Naive thymus-derived CD4-positive, alpha-beta T cell (primary cell): ENCODE results near the gene POLR2L. TPM values are rescaled to one million over a fixed set of nuclear protein-coding genes. Genes with fewer than 3 reads are reported as not detected.

Experiments used
- ATAC-seq: fragments of 150-1000 bp; cut with Tn5 transposase; 2 replicates; pipeline ENCODE4 v1.10.0; 2021; ENCODE audit warnings: mild to moderate bottlenecking, moderate library complexity
- CTCF ChIA-PET: fragments of 350-600 bp; sonication (Branson Sonifier 250); formaldehyde crosslinking; loops from one replicate; lab custom pipeline; 2021; ENCODE audit warnings: antibody characterized with exemption; lab: Charles Lee
- POLR2A ChIA-PET: fragments of 350-600 bp; sonication (Branson Sonifier 250); formaldehyde crosslinking; loops from one replicate; lab custom pipeline; 2021; ENCODE audit warnings: antibody characterized with exemption, inconsistent platforms; lab: Charles Lee
- DNase-seq, 9 donors: peaks; one replicate each; pipeline versions ENCODE4 v3.0.0 to v3.0.0-alpha.2; 2020 to 2022; ENCODE audit warnings: mixed read lengths in 1 of 9
- H3K27ac ChIP-seq: one replicate; pipeline ENCODE4 v1.7.0; 2013; ENCODE audit warnings: mild to moderate bottlenecking, low read depth, low read length, moderate library complexity
- H3K27me3 ChIP-seq, 2 donors: one replicate each; pipeline ENCODE4 v1.7.0; 2013; ENCODE audit warnings: low read length in 2 of 2, mild to moderate bottlenecking in 2 of 2, moderate library complexity in 2 of 2; ENCODE audit not compliant: control insufficient read depth in 2 of 2, insufficient read depth in 2 of 2
- H3K36me3 ChIP-seq, 3 experiments: 1 replicate in 2 of 3; 2 replicates in 1 of 3; pipeline ENCODE4 v1.7.0; 2013; ENCODE audit warnings: low read length in 3 of 3, mild to moderate bottlenecking in 3 of 3, moderate library complexity in 1 of 3; ENCODE audit not compliant: insufficient read depth in 3 of 3, control insufficient read depth in 2 of 3
- H3K4me1 ChIP-seq, 2 donors: one replicate each; pipeline ENCODE4 v1.7.0; 2013; ENCODE audit warnings: low read length in 2 of 2, mild to moderate bottlenecking in 2 of 2, moderate library complexity in 1 of 2; ENCODE audit not compliant: control insufficient read depth in 2 of 2, insufficient read depth in 2 of 2
- H3K4me3 ChIP-seq: 2 replicates; pipeline ENCODE4 v1.7.0; 2013; ENCODE audit warnings: mild to moderate bottlenecking, low read length
- H3K9me3 ChIP-seq, 3 experiments: 1 replicate in 2 of 3; 2 replicates in 1 of 3; pipeline ENCODE4 v1.7.0; 2013; ENCODE audit warnings: low read length in 3 of 3; ENCODE audit not compliant: control insufficient read depth in 2 of 3
- H3K27ac Mint-ChIP-seq, 9 donors: one replicate each; pipeline ENCODE4 v1.8.0; 2020 to 2022; ENCODE audit warnings: mixed read lengths in 9 of 9, mild to moderate bottlenecking in 8 of 9, moderate library complexity in 5 of 9, inconsistent platforms in 2 of 9
- H3K27me3 Mint-ChIP-seq, 5 donors: one replicate each; pipeline ENCODE4 v1.8.0; 2021 to 2022; ENCODE audit warnings: mixed read lengths in 5 of 5, mild to moderate bottlenecking in 1 of 5
- H3K36me3 Mint-ChIP-seq, 5 donors: one replicate each; pipeline ENCODE4 v1.8.0; 2020 to 2022; ENCODE audit warnings: mixed read lengths in 5 of 5, mild to moderate bottlenecking in 3 of 5, inconsistent platforms in 1 of 5
- H3K4me1 Mint-ChIP-seq, 7 donors: one replicate each; pipeline ENCODE4 v1.8.0; 2020 to 2022; ENCODE audit warnings: mixed read lengths in 7 of 7, mild to moderate bottlenecking in 3 of 7, inconsistent platforms in 1 of 7
- H3K4me3 Mint-ChIP-seq, 10 donors: one replicate each; pipeline ENCODE4 v1.8.0; 2020 to 2022; ENCODE audit warnings: mild to moderate bottlenecking in 10 of 10, mixed read lengths in 10 of 10, moderate library complexity in 6 of 10, inconsistent platforms in 2 of 10
- H3K9me3 Mint-ChIP-seq, 11 donors: one replicate each; pipeline ENCODE4 v1.8.0; 2020 to 2022; ENCODE audit warnings: mixed read lengths in 11 of 11, mild to moderate bottlenecking in 4 of 11, inconsistent platforms in 1 of 11, moderate library complexity in 1 of 11
- intact Hi-C, 2 donors: fragments of 100-400 bp; cut with micrococcal nuclease; formaldehyde crosslinking; loops; one replicate each; pipeline ENCODE4 v1.15.1; 2023
- polyA plus RNA-seq, 2 donors: library from polyadenylated mRNA; unstranded; fragments of 300-500 nt; fragmentation: Illumina TruSeq; gene quantifications; one replicate each; pipeline ENCODE4 v1.2.3, GENCODE V29; 2021
- total RNA-seq, 6 experiments: library from RNA in 5 of 6; stranded (reverse) in 5 of 6; gene quantifications; 1 replicate in 5 of 6; 2 replicates in 1 of 6; pipeline ENCODE4 v1.2.3 and lab custom pipeline; 2021 to 2026

Gene POLR2L
- total and polyA plus RNA-seq, 7 experiments from 2014 or later = 31.2 to 93.3 (median 49.1) TPM

GRCh38 chr11:796565-797295, 45.6 kb downstream of the POLR2L start:
- peaks cover 0 to 15% (median 12%) of the 10 kb centered on the region in 7 donors for H3K4me1 Mint-ChIP-seq
- H3K9me3 ChIP-seq = no peaks in the 10 kb centered on the region
- H3K27ac Mint-ChIP-seq = peak overlapping the region; percentile 75 to 94 (median 92)
- H3K27ac ChIP-seq = peak overlapping the region; percentile 93
- H3K36me3 Mint-ChIP-seq = peaks cover 0 to 6% (median 0%) of the 10 kb centered on the region in 5 donors
- CTCF ChIA-PET = interaction anchor here (1.0 kb wide), 1 partner anchor 21 kb away, joined by 3 read pairs; no protein-coding TSS in a partner anchor
- H3K9me3 Mint-ChIP-seq = no peaks in the 10 kb centered on the region
- POLR2A ChIA-PET = interaction anchor here (0.7 to 3.0 kb wide), 13 partner anchors 8 to 590 kb away, joined by 3 to 23 read pairs (median 5); partner anchors contain the start of genes BET1L, GATD1, PHRF1 and PIDD1
- ATAC-seq (no peak), DNase-seq (peak in 1 of 9 donors; percentile 40)
- peaks cover 14 to 16% of the 10 kb centered on the region in 2 donors for H3K4me1 ChIP-seq
- H3K4me3 Mint-ChIP-seq = peak overlapping the region; percentile 84 to 99 (median 90)
- no peaks in the 10 kb centered on the region for H3K27me3 Mint-ChIP-seq
- H3K36me3 ChIP-seq = peaks cover 0 to 52% (median 5%) of the 10 kb centered on the region in 3 experiments
- intact Hi-C loops = loop anchor here (1.0 to 10.0 kb wide), 12 partner anchors 9 to 559 kb away; partner anchors contain the start of genes GATD1 (in 2 of the 2), LMNTD2 (in 2 of the 2), PIDD1 (in 2 of the 2) and RASSF7 (in 2 of the 2)
- no peaks in the 10 kb centered on the region for H3K27me3 ChIP-seq
- H3K4me3 ChIP-seq = peak overlapping the region; percentile 87

- Histone ChIP-seq H3K36me3 (peaks cover 0 to 52% (median under 1%) of the 10 kb centered on the region in 3 experiments), H3K9me3 (no peaks in the 10 kb centered on the region), H3K27me3 (no peaks in the 10 kb centered on the region), H3K27ac (peak overlapping the region; percentile 93), H3K4me3 (peak overlapping the region; percentile 87), H3K4me1 (peaks cover 14 to 16% of the 10 kb centered on the region in 2 donors)
- H3K27ac Mint-ChIP-seq = peak overlapping the region; percentile 75 to 94 (median 92)
- ChIA-PET POLR2A (interaction anchor here (0.7 to 3.0 kb wide), 12 partner anchors 9 to 589 kb away, joined by 3 to 23 read pairs (median 6); partner anchors contain the start of genes BET1L, GATD1, PIDD1 and PNPLA2), CTCF (interaction anchor here (0.6 kb wide), 2 partner anchors 37 to 196 kb away, joined by 3 to 4 read pairs; no protein-coding TSS in a partner anchor)
- ATAC-seq = peak; percentile 65
- no peaks in the 10 kb centered on the region for H3K27me3 Mint-ChIP-seq
- peak overlapping the region; percentile 84 to 99 (median 90) for H3K4me3 Mint-ChIP-seq
- intact Hi-C loops = loop anchor here (1.0 to 10.0 kb wide), 10 partner anchors 9 to 559 kb away; partner anchors contain the start of genes GATD1 (in 2 of the 2), LMNTD2 (in 2 of the 2), RASSF7 (in 2 of the 2) and AP2A2 (in 1 of the 2)
- H3K9me3 Mint-ChIP-seq = no peaks in the 10 kb centered on the region
- peaks cover 0 to 15% (median 11%) of the 10 kb centered on the region in 7 donors for H3K4me1 Mint-ChIP-seq
- DNase-seq = peak; percentile 51 to 79 (median 71)
- peaks cover 0 to 8% (median 0%) of the 10 kb centered on the region in 5 donors for H3K36me3 Mint-ChIP-seq
Observed at GRCh38 chr11:795634-796564, 46.4 kb downstream of the POLR2L start.

- ATAC-seq (no peak), DNase-seq (no peak)
- Mint-ChIP-seq H3K9me3 (no peaks in the 10 kb centered on the region), H3K4me1 (peaks cover 0 to 15% (median 11%) of the 10 kb centered on the region in 7 donors), H3K4me3 (peak overlapping the region in 7 of 10 donors; percentile 33 to 95 (median 60)), H3K27me3 (no peaks in the 10 kb centered on the region), H3K27ac (peak overlapping the region in 1 of 9 donors; percentile 58), H3K36me3 (peaks cover 0 to 8% (median 0%) of the 10 kb centered on the region in 5 donors)
- no peak overlapping the region for H3K27ac ChIP-seq
- no peak overlapping the region for H3K4me3 ChIP-seq
- H3K36me3 ChIP-seq = peaks cover 0 to 43% (median 0%) of the 10 kb centered on the region in 3 experiments
- H3K27me3 ChIP-seq = no peaks in the 10 kb centered on the region
- peaks cover 14 to 16% of the 10 kb centered on the region in 2 donors for H3K4me1 ChIP-seq
- ChIA-PET CTCF (interaction anchor here (0.6 kb wide), 1 partner anchor 195 kb away, joined by 4 read pairs; no protein-coding TSS in a partner anchor), POLR2A (interaction anchor here (0.7 to 3.0 kb wide), 7 partner anchors 9 to 386 kb away, joined by 3 to 23 read pairs (median 7); partner anchors contain the start of genes GATD1, PIDD1 and PNPLA2)
- no peaks in the 10 kb centered on the region for H3K9me3 ChIP-seq
- intact Hi-C loops = loop anchor here (5.0 to 10.0 kb wide), 5 partner anchors 68 to 558 kb away; partner anchors contain the start of genes AP2A2 (in 1 of the 2), LMNTD2 (in 1 of the 2), PSMD13 (in 1 of the 2) and RASSF7 (in 1 of the 2)
Observed at GRCh38 chr11:794766-795633, 47.3 kb downstream of the POLR2L start.

- DNase-seq (no peak), ATAC-seq (no peak)
- H3K9me3 Mint-ChIP-seq = no peaks in the 10 kb centered on the region
- Histone ChIP-seq H3K9me3 (no peaks in the 10 kb centered on the region), H3K4me3 (no peak overlapping the region), H3K36me3 (peaks cover 0 to 42% (median 0%) of the 10 kb centered on the region in 3 experiments), H3K27ac (no peak overlapping the region), H3K27me3 (no peaks in the 10 kb centered on the region), H3K4me1 (peaks cover 14 to 16% of the 10 kb centered on the region in 2 donors)
- H3K36me3 Mint-ChIP-seq = peaks cover 0 to 8% (median 0%) of the 10 kb centered on the region in 5 donors
- H3K27ac Mint-ChIP-seq = peak overlapping the region in 2 of 9 donors; percentile 25 to 38
- no peaks in the 10 kb centered on the region for H3K27me3 Mint-ChIP-seq
- ChIA-PET CTCF (no interaction called here), POLR2A (no interaction called here)
- peak overlapping the region in 4 of 10 donors; percentile 39 to 95 (median 69) for H3K4me3 Mint-ChIP-seq
- peaks cover 0 to 15% (median 11%) of the 10 kb centered on the region in 7 donors for H3K4me1 Mint-ChIP-seq
- intact Hi-C loops = loop anchor here (10.0 kb wide), 2 partner anchors 229 to 379 kb away; partner anchors contain the start of genes LMNTD2 (in 1 of the 2), RASSF7 (in 1 of the 2) and SIGIRR (in 1 of the 2)
Observed at GRCh38 chr11:794013-794765, 48.1 kb downstream of the POLR2L start.

GRCh38 chr11:793556-793955, 48.8 kb downstream of the POLR2L start:
- H3K36me3 Mint-ChIP-seq = peaks cover 0 to 8% (median 0%) of the 10 kb centered on the region in 5 donors
- ATAC-seq = no peak
- intact Hi-C loops = loop anchor here (10.0 kb wide), 2 partner anchors 229 to 379 kb away; partner anchors contain the start of genes LMNTD2 (in 1 of the 2), RASSF7 (in 1 of the 2) and SIGIRR (in 1 of the 2)
- no peak overlapping the region for H3K4me3 ChIP-seq
- DNase-seq = no peak
- H3K27me3 Mint-ChIP-seq = no peaks in the 10 kb centered on the region
- no peaks in the 10 kb centered on the region for H3K9me3 Mint-ChIP-seq
- H3K4me1 Mint-ChIP-seq = peaks cover 0 to 15% (median 12%) of the 10 kb centered on the region in 7 donors
- H3K27ac ChIP-seq = no peak overlapping the region
- no peaks in the 10 kb centered on the region for H3K9me3 ChIP-seq
- peaks cover 0 to 42% (median 0%) of the 10 kb centered on the region in 3 experiments for H3K36me3 ChIP-seq
- H3K27ac Mint-ChIP-seq = peak overlapping the region in 2 of 9 donors; percentile 38 to 48
- ChIA-PET POLR2A (no interaction called here), CTCF (no interaction called here)
- H3K4me3 Mint-ChIP-seq = peak overlapping the region in 2 of 10 donors; percentile 63 to 76
- H3K27me3 ChIP-seq = no peaks in the 10 kb centered on the region
- H3K4me1 ChIP-seq = peaks cover 12 to 14% of the 10 kb centered on the region in 2 donors
